ENCODE data around the gene PNKD.

Gene PNKD

GRCh38 chr2:218234521-218234920, 35.8 kb upstream of the PNKD start:
- no peak for DNase-seq
- peaks cover 0 to 20% (median 15%) of the 10 kb centered on the region in 4 donors for H3K4me1 ChIP-seq
- H3K27me3 ChIP-seq: no peaks in the 10 kb centered on the region
- H3K9me3 ChIP-seq: no peaks in the 10 kb centered on the region
- intact Hi-C loops (cut with DNase I; ENCODE audit: low total_unique reads): no loop called here
- peaks cover 90 to 93% (median 91%) of the 10 kb centered on the region in 3 donors for H3K36me3 ChIP-seq
- no peak overlapping the region for H3K27ac ChIP-seq
- TF ChIP-seq, protein P1, sequence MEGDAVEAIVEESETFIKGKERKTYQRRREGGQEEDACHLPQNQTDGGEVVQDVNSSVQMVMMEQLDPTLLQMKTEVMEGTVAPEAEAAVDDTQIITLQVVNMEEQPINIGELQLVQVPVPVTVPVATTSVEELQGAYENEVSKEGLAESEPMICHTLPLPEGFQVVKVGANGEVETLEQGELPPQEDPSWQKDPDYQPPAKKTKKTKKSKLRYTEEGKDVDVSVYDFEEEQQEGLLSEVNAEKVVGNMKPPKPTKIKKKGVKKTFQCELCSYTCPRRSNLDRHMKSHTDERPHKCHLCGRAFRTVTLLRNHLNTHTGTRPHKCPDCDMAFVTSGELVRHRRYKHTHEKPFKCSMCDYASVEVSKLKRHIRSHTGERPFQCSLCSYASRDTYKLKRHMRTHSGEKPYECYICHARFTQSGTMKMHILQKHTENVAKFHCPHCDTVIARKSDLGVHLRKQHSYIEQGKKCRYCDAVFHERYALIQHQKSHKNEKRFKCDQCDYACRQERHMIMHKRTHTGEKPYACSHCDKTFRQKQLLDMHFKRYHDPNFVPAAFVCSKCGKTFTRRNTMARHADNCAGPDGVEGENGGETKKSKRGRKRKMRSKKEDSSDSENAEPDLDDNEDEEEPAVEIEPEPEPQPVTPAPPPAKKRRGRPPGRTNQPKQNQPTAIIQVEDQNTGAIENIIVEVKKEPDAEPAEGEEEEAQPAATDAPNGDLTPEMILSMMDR (IDR thresholded peaks at IDR 0.05): no peak
- H3K4me3 ChIP-seq: no peak overlapping the region

GRCh38 chr2:218235017-218235416, 35.3 kb upstream of the PNKD start:
- Histone ChIP-seq H3K4me3 (no peak overlapping the region), H3K27me3 (no peaks in the 10 kb centered on the region), H3K9me3 (no peaks in the 10 kb centered on the region), H3K27ac (no peak overlapping the region), H3K4me1 (peaks cover 0 to 15% (median 10%) of the 10 kb centered on the region in 4 donors), H3K36me3 (peaks cover 93 to 98% (median 95%) of the 10 kb centered on the region in 3 donors)
- DNase-seq: no peak
- intact Hi-C loops (cut with DNase I; ENCODE audit: low total_unique reads): no loop called here
- TF ChIP-seq, protein P1 (IDR thresholded peaks at IDR 0.05): no peak

- no peak for DNase-seq
- Histone ChIP-seq H3K9me3 (no peaks in the 10 kb centered on the region), H3K27ac (no peak overlapping the region), H3K4me3 (no peak overlapping the region), H3K36me3 (peaks cover 89 to 92% (median 91%) of the 10 kb centered on the region in 3 donors), H3K4me1 (peaks cover 0 to 10% (median 4%) of the 10 kb centered on the region in 4 donors), H3K27me3 (no peaks in the 10 kb centered on the region)
- TF ChIP-seq, protein P1 (IDR thresholded peaks at IDR 0.05): no peak
- intact Hi-C loops (cut with DNase I; ENCODE audit: low total_unique reads): no loop called here
Observed at GRCh38 chr2:218236829-218237228, 33.5 kb upstream of the PNKD start.

- TF ChIP-seq, protein P1 (IDR thresholded peaks at IDR 0.05): no peak
- intact Hi-C loops (cut with DNase I; ENCODE audit: low total_unique reads): no loop called here
- Histone ChIP-seq H3K27me3 (no peaks in the 10 kb centered on the region), H3K4me1 (peaks cover 0 to 16% (median 5%) of the 10 kb centered on the region in 4 donors), H3K36me3 (peaks cover 81 to 87% (median 87%) of the 10 kb centered on the region in 3 donors), H3K9me3 (no peaks in the 10 kb centered on the region), H3K4me3 (no peak overlapping the region), H3K27ac (no peak overlapping the region)
- DNase-seq: no peak
Observed at GRCh38 chr2:218238887-218239286, 31.4 kb upstream of the PNKD start.

DNA sequence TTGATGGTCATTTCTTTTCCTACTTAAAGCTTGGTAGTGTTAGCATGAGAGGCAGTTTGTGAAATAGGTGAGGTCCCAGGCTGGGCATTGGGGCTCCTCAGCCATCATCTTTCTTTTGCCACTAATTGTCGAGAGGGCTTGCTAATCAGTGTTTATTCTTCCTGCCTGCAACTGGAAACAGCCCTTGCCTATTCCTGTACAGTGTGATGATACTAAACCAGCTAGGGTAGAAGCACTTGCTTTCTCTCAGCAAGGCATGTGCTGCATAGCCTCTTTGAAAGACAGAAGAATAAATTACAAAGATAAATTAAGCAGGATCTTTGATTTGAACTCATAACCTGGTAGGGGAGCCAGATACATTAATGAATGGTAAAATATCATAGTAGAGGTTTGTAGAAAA, 26.1 kb upstream of the PNKD start:
- Histone ChIP-seq H3K4me3 (no peak overlapping the region), H3K9me3 (no peaks in the 10 kb centered on the region), H3K27ac (no peak overlapping the region), H3K4me1 (peaks cover 0 to 16% (median 5%) of the 10 kb centered on the region in 4 donors), H3K27me3 (no peaks in the 10 kb centered on the region), H3K36me3 (peaks cover 83 to 87% (median 86%) of the 10 kb centered on the region in 3 donors)
- no peak for DNase-seq
- intact Hi-C loops (cut with DNase I; ENCODE audit: low total_unique reads): no loop called here
- TF ChIP-seq, protein P1 (IDR thresholded peaks at IDR 0.05): no peak

DNA sequence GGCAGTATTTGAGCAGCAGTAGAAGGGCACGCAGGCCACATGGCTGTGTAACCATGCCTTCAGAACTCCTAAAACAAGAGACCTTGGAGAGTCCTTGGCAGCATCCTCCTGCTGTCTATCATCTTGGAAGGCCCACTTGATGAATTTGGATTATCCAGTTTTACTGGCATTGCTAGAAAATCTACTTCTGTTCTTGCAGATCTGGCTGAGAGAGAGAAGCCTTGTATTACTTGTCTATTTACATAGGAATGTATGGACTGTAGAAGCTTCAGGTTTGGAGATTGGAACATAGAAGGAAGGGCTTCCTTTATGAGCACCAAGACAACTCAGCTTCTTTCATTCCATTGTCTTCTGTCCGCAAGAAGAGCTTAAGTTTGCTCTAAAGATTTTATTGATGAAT, 25.7 kb upstream of the PNKD start:
- Histone ChIP-seq H3K27me3 (no peaks in the 10 kb centered on the region), H3K4me1 (peaks cover 0 to 16% (median 5%) of the 10 kb centered on the region in 4 donors), H3K9me3 (no peaks in the 10 kb centered on the region), H3K27ac (no peak overlapping the region), H3K4me3 (no peak overlapping the region), H3K36me3 (peaks cover 83 to 87% (median 86%) of the 10 kb centered on the region in 3 donors)
- intact Hi-C loops (cut with DNase I; ENCODE audit: low total_unique reads): no loop called here
- TF ChIP-seq, protein P1 (IDR thresholded peaks at IDR 0.05): no peak
- DNase-seq: no peak

Data from tibial artery (tissue), 4 donors.